HG02588 (cell line): ENCODE measurements around the gene MORN1.
A peak's percentile ranks its signal among the peaks of the same experiment; 100 is the strongest.
"Not testable (repeated sequence)": the region's sequence is repeated elsewhere in the genome, so short reads cannot be mapped to it uniquely, and the experiment has no call there.

Experiments used
- ATAC-seq: cut with Tn5 transposase; IDR thresholded peaks from one replicate; pipeline ENCODE4 v1.9.1; 2021; ENCODE audit warnings: mild to moderate bottlenecking, moderate library complexity; ENCODE audit not compliant: unreplicated experiment

The MORN1 gene

DNA sequence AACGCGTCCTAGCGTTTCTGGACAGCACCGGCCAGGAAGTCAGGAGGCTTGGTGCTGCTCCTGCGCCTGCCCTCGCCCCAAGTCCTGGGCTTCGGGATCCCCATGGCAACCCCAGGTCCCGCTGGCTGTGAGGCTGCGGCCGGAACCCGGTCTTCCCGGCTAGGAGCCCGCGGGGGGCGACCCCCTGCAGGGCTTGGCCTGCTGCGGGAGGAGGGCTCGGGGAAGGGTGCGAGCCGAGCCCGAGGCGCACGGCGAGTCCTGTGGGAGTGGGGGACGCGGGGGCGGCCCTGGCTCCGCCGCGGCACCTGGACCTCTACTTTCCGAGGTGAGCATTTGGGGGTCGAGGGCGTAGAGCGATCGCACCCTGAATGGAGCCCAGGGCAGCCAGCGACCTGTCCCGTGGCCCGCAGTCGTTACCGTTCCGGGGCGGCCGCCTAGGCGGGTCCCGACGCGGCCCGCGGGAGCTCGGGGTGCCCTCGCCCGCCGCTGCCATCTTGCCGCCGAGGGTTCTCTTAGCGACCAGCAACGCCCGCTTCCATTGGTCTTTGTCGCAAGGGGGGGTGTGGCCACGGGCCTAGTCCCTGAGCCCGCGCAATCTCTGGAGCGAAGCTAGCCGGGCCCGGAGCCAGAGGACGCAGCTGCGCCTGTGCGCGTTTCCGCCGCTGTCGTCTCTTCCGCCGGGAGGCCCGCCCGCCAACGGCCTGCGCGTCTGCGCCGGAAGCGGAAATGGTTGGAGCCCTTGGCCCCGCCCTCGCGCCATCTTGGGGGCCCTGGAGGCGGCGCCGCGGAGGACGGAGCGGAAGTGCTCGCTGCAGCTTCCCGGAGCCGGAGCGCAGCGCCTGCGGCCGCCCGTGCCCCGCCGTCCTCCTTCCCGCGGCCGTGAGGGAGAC lies at the start of gene MORN1, which contains the start of gene RER1:
MORN1 (minus strand) TSS at position 514 of the 890 bp plus-strand sequence; CDS start at position 493, 21 bp downstream.
RER1 (plus strand) TSS at position 801 of the 890 bp plus-strand sequence. CDS start 3,950 bp downstream, outside the sequence.
- ATAC-seq: peak; percentile 80

DNA sequence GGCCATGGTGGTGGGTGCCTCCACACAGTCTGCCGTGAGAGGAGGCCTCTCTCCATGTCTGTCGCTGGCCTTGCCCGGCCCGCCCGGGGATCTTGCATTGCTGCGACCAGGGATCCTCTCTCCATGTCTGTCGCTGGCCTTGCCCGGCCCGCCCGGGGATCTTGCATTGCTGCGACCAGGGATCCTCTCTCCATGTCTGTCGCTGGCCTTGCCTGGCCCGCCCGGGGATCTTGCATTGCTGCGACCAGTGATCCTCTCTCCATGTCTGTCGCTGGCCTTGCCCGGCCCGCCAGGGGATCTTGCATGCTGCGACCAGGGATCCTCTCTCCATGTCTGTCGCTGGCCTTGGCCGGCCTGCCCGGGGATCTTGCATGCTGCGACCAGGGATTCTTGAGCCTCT lies 49.0 kb upstream of the MORN1 start:
- not testable (repeated sequence) for ATAC-seq

DNA sequence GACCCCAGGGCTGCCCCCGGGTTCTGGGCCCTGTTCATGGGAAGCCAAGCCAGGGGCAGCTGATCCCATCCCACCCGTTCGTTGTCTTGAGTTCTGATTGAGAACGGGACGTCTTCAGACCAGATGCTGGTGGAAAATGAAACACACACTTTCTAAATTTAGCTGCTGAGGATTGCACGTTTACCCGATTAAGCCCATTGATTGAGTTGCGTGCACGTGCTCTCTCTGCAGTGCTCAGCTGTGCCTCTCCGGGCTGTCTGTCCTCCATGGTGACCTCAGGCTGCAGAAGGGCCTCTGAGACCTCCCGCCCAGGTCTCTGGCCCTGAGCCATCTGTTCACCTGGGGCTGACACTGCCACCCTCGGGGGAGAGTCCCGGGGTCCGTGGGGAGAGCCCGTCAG lies 48.0 kb upstream of the MORN1 start:
- no peak for ATAC-seq

DNA sequence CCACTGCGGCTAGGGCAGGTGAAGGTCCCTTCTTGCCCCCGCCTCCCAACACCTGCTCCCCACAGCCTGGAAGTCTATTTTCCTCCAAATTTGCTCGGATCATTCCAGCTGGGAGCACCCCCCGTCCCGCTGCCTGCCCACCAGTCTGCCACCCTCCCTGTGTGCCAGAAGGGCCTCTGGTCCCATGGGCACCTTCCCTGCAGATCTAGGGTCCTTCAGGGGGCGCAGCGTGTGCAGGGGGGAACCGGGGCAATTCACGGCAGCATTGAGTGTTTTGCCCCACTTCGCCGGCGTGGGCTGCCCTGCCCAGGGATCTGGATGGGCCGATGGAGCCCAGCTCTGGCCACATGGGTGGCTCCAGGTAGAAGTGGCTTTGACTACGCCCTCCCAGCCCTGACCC lies 47.3 kb upstream of the MORN1 start:
- no peak for ATAC-seq

DNA sequence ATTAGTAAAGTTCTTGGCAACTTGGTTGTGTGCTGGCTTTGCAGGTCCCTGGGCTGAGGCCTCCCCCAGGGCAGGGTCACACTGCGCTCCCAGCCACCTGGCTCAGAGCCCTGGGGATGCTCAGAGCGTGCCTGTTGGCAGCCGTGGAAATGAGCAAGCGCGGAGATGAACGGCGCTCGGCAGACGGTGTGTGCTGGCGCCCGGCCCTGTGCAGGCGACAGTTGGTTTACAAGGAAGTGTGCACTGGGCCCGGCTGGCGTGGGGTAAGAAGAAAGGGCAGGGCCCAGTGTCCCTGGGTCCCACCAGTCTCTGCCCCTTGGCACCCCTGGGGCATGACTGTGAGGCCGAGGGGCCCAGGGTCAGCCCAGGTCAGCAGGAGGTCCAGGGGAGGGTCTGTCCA lies 46.7 kb upstream of the MORN1 start:
- ATAC-seq: no peak

DNA sequence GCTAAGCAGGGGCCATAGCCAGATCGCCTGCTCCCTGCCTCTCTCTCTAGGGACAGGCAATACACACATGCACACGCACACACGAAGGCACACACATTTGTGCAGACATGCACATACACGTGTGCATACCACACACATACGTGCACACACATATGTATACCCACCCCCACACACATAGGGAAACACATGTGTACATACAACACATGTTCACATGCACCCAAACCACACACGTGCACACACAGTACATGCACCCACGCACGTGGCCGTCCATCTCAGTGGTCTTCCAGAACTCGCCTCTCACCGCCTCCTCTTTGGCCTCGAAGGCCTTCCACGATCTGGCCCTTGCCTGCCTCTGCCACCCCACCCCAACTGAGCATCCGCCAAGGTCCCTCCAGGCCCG lies 46.3 kb upstream of the MORN1 start:
- ATAC-seq: no peak

DNA sequence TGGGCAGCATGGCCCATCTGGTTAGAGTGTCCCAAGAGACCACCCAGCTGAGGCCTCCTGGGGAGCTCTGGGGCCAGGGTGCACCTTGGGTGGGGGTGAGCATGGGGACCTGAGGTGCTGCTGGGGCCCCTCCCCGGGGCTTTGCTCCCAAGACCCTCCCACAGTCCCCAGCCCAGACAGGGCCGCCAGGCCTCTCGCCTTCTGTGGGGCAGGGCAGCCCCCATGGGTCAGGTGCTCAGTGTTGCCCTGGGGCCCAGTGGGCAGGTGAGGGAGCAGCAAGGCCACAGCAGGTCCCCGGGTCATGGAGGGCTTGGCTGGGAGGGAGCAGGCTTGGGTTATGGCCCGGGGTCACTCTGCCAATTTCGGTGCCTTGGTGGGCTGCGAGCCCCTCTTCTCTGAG lies 45.5 kb upstream of the MORN1 start:
- ATAC-seq: no peak

DNA sequence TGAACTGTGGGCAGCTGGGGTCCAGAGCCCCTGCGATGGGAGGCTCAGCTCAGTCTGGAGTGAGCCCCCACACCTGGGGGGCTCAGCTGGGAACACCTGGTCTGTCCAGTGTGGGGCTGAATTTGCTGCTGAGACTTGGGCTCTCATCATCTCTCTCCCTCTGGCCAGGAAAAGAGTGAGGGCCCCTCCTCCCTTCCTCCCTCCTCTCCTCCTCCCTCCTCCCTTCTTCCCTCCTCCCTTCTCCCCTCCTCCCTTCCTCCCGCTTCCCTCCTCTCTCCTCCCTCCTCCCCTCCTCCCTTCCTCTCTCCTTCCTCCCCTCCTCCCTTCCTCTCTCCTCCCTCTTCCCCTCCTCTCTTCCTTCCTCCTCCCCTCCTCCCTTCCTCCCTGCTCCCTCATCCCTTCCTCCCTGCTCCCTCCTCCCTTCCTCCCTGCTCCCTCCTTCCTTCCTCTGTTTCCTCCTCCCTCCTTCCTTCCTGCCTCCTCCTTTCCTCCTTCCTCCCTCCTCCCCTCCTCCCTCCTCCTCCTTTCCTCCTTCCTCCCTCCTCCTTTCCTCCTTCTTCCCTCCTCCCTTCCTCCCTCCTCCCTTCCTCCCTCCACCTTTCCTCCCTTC lies 44.5 kb upstream of the MORN1 start:
- ATAC-seq: no peak

DNA sequence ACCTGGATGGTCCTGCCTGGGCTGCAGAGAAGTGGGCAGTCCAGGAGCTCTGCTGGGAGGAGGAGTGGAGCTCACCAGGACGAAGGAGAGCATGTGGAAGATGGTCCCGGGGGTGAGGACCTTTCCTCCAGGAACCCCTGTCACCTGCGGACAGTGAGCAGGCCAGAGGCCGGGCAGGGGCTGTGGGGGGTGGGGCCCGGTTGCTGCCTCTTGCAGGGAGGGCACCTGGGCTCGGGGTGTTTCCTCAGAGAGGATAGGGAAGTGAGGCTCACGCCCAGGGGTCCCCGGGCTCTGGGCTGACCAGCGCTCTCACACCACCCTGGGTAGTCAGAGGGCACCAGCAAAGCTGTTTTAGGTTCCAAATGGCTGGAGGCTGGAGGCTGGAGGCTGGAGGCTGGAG lies 43.7 kb upstream of the MORN1 start:
- ATAC-seq: no peak

DNA sequence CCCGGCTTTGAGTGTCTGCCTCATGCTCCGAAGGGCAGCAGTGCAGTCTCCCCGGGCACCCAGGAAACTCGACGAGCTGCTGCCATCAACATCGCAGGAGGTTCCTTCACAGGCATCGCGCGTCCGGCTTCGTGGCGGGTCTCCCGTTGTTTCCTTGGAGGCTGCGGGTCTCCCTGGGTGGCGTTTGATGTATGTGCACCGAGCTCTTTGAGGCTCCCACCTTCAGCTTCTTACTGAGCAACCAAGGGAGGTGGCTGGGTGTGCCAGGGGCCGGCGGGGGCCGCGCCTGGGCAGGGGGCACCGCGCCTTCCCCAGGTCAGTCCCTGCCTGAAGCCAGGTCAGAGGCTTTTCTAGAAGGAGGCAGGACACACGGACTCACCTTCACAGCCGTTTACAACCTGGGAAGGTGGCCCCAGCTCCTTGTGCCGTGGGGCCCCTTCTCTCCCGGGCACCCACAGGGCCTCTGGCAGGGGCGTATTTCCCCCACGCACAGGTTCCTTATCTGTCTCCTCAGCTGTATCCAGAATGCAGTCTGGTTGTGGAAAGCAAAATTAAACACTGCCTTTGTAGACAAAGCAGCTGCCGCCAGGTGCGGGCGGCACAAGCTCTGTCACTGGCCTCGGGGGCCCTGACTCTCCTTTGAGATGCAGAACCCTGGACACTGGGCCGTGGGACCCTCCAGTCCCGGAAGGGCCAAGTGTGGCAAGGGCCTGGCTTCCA lies 42.7 kb upstream of the MORN1 start:
- ATAC-seq: no peak

DNA sequence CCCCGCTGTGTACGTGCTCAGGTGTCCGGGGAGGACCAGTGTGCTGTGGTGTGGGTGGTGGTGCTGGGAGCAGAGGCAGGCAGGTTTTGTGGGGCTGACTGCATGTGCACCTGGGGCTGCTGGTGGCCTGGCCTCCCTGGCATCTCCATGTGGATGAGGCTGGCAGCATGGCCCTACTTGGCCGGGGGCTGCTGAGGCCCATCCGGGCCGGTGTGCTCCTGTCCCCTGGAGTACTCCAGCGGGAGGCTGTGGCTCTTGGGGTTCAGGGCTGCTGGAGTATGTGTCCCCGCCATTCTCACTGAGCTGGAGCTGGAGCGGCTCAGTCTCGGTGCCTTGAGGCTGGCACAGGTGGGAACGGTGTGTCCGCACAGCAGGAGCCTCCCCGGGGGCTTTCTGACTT lies 41.8 kb upstream of the MORN1 start:
- no peak for ATAC-seq

DNA sequence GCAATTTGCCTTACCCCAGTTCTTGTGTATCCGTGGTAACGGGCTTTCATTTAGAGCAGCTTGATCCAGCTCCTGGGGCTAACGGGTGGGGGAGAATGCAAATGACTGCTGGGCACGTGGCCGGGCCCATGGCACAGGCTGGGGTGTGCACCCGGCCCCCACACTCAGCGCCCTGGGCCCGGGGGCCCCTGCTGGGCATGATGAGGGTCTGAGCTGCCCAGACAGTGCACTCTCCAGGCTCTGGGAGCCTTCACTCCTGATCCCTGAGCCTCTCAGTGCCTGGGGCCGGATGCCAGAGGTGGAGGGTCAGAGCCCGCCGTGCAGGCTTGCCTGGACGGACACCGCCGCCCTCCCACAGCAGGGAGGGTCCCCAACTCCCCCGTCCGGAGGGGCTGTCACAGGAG lies 41.1 kb upstream of the MORN1 start:
- ATAC-seq: no peak

DNA sequence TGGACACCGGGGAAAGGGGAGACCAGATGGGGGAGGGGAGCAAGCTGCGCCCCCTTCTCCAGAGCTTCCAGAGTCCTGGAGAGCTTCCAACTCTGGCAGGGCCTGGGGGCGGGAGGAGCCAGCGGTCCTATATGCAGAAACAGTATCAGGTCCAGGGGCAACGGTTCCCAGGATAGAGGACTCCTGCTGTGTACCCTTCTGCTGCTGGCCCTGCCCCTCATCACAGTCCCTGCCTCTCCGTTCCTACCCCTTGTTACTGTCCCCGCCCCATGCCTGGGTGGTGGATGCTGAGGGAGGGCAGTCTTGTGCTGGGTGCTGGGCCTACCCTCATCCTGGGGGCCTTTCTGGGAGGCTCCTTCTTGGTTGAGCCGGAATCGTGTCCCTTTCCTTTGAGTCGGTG lies 40.2 kb upstream of the MORN1 start:
- no peak for ATAC-seq

DNA sequence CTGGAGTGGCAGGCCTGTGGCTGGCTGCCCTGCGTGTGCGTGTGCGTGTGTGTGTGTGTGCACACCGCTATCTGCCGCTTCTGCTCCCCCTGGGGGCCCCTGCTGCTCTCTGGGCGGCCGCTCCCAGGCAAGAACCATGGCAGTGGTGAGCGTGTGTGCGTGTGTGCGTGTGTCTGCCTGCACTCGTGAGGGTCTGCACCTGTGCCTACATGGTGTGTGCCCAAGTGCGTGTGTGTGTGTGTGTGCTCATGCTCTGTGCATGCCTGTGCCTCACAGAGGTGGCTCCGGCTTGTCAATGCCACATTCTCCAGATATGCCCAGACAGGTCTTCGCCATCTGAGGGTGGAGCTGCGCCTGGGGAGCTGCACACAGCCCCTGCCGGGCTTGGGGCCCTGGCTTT lies 39.7 kb upstream of the MORN1 start:
- no peak for ATAC-seq

DNA sequence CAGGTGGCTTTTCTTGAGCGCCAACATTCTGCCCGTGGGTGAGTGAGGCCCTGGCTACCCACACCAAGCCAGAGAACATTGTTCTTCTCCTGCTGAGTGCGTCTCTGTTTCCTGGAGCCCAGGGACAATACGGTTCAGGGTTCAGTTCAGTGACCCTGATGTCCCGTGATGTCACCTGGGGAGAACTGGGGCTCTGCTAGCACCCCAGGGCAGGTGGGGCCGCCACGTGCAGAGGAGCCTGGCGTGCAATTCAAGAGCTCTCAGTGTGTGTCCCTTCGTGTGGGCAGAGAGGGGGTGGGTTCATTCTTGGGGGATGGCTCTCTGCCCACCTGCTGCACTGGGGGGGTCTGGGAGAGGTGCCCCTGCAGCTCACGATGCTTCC lies 39.2 kb upstream of the MORN1 start:
- ATAC-seq: no peak

DNA sequence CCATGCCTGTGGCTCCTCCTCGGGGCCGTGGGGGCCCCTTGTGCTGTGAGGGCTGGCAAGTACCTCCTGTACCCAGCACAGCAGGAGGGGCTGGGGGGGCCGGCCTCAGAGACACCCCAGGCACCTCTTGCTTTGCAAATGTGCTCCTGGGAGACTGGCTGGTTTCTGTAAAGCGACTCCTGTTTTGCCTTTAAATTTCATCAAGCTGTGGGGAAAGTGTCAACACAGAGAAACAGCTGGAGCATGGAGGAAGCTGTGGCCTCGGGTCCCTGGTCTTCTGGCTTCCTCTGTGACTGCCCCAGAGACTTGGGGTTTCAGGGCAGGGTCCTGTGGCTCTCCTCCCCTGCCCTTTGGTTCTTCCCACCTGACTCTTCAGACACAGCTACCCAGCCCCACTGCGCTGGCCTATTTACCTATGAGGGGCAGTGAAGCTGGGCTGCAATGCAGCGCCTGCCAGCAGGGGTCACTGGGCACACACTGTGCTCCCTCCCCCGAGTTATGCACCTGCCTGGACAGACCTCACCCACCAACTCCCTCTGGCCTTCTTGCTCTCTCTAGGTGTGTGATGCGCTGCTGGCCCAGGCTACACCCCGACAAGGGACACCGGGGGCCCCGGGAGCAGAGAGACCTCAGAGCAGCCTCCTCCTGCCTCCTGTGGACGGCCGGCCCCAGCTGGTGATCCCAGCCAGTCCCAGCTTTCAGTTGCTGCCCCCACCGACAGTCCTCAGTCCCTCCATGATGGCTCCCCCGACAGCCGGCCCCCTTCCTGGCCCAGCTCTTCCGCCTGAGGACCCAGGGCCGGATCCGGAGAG lies 38.6 kb upstream of the MORN1 start:
- no peak for ATAC-seq

DNA sequence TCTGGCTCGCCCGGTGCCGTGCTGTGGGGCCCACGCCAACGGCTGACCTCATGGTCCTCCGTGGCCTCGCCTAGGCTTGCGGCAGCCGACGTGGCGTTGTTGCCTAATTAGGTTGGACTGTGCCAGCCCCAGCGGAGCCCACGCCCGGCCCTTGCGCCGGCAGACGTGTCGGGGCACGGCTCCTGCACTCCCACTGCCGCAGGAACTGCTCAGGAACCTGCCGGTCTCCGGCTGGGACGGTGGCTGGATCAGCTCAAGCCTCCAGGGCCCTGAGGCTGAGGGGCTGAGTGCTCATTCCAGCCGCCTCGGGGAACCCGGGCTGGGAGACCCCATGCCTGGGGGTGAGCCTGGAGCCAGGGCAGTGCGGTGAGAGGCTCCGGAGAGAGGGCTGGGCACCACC lies 37.1 kb upstream of the MORN1 start:
- ATAC-seq: no peak

DNA sequence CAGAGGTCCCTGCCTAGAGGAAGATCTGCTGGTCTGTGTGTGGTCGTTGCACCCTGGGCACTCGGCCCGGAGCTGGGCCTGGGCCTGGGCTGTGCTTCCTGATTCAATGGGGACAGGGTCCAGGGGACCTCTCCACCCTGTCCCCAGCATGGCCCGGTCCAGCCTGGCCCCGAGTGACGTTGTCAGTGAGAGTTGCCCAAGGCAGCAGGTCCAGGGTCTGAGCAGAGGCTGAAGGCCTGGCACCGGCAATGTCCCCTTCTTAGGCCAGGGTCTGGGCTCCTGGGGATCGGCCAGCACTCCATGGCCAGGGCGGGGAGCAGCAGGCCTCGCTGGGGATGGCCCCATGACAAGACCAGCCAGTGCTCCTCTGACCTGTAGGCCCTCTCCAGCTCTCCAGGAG lies 36.6 kb upstream of the MORN1 start:
- no peak for ATAC-seq

DNA sequence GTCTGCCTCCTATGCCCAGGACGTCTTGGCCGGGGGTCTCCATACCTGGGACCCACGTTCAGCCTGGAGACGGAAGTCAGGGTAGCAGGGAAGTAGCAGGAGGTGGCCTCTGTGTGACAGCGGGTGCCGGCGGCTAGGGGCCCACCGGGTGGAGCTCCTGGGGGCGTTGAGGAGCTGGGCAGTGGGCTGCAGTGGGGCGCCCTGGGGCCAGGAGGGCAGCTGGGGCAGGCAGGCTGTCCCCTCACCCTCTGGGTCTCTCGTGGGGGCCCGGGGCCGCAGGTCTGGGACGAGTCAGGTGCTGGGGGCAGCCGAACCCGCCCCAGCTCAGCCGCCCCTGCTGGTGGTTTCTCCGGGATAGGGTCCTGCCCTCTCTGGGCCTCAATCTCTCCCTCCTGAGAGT lies 35.7 kb upstream of the MORN1 start:
- no peak for ATAC-seq

DNA sequence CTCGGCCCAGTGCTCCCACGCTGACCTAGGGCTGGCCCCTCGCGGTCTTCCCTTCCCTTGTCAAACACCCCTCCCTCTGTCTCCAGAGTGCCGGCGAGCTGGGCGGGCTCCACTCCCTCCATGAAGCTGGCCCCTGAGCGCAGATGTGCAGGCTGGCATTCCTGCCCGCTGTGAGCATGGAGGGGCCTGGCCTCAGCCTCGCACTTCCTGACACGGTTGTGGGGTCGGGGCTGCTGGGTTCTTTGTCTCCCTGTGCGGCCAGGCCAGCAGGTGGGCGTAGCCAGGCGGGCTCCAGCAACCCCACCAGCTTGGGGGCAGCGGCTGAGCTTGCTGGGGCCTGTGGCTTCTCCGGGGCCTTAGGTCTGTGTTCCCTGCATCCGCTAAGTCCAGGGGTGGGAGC lies 35.2 kb upstream of the MORN1 start:
- ATAC-seq: no peak

DNA sequence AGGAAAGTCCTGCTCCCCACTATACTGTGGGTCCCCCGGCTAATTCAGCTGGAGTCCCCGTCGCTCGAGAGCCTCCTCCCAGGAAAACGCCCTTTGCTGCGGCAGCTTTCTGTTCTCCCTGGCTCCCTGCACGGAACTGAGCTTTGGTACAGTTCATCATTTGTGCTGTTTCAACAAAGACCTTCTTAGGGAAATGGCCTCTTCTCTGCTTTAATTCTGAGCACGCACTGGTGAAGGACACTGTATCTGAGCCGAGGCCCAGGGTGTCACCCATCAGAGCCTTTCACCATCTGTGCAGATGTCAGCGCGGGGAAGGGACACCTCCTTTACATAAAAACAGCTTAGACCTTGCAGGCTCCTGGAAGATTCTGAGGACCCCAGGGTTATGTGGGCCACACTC lies 34.5 kb upstream of the MORN1 start:
- ATAC-seq: no peak
